GM21390 (cell line): Measurements from ENCODE around the gene EHD1.
A peak's percentile ranks its signal among the peaks of the same experiment; 100 is the strongest.
"Not testable (repeated sequence)": the region's sequence is repeated elsewhere in the genome, so short reads cannot be mapped to it uniquely, and the experiment has no call there.

Experiments
- ATAC-seq: cut with Tn5 transposase; IDR thresholded peaks from one replicate; pipeline ENCODE4 v1.9.1; 2021; ENCODE audit not compliant: unreplicated experiment

The EHD1 gene

DNA sequence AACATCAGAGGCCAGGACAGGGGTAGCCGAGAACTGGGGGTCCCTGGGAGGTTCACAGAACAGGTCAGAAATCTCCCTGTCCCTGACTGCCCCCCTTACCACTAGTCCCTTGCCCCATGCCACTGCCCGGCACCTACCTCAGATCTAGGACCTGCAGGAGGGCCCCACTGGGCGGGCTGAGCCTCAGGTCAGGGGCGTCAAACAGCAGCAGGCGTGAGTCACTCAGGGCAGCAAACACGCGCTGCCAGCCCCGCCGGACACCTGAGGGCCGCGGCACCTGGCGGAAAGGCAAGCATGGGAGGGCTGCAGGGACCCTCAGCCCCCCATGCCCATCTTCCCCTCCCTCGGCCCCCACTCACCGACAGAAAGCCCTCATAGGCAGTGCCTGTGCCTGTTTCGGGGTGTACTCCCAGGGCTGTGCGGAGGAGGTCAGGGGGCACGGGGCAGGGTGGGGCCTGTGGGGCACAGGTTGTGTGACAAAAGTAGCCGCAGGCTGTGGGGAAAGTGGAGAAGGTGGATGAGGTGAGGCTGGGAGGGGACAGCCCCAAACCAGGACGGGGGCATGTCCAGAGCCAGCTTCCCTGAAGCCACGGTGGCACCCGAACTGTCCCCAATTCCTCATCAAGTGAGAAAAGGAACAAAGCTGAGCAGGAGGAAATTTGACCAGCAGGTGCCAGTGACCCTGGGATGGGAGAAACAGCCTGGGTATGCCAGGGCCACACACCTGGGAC, 45.8 kb downstream of the EHD1 start:
- ATAC-seq: no peak

DNA sequence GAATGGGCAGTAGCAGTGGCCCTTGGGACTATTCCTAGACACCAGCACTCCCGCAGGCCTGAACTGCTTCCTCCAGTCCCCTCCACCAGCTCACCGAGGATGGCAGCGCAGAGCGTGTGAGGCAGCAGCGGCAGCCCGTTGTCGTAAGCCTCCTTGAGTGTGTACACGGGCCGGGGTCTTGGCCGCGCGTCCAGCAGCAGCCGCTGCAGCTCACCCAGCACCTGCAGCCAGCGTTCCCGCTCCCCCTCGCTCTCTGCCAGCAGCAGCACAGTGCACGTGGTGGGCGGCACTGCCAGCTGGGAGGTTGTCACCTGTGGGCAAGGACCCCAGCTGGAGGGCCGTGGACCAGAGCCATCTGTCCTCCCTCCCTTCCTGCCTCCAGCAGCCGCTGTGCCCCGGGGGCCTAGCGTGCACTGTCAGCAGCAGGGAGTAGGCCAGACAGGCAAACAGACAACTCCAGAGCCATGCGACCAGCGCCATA, 47.0 kb downstream of the EHD1 start:
- no peak for ATAC-seq

DNA sequence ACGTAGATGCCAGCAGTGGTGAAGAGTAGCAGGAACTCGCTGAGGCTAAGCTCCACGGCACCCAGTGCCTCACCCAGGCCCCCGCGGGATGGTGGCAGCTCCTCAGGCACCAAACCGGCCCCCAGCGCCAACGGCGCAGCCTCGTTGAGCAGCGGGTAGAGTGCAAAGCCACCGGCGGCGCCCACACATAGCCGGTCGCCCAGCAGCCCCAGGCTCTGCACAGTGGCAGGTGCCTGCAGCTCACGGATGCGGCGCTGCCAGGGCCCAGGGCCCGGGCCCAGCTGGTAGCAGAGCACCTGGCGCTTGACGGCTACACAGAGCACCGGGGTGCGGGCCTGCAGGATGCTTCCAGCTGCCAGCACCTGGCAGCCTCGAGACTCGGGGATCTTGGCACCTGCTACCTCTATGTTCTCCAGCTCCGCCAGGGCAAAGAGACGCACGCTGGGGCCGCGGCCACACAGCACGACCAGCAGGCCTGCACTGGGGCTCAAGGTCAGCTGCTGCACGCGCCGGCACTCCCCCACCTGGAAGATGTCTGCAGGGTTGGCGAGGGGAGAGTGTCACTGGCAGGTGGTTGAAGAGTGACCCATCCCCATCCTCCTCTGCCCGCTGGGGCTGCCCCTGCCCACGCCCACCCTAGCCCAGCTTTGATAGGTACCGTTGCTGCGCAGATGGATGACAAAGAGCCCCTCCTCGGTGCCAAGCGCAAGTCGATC, 48.7 kb downstream of the EHD1 start:
- no peak for ATAC-seq

DNA sequence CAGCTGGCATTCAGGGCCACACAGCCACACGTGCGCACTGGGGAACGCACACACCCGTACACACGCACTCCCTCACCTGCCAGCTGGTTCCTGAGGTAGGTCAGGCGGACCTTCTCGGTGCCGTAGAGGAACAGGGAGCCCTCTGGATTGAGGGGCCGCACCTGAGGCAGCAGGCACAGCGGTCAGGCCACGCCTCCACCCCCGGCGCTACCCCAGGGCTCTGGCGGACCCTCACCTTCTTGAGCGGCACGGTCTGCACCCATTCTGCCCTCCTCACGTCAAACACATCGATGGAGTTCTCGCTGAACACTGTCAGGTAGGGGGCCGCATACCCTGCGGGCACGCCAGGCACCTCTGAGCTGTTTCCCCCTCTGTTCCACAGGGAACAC, 51.0 kb downstream of the EHD1 start:
- ATAC-seq: no peak

DNA sequence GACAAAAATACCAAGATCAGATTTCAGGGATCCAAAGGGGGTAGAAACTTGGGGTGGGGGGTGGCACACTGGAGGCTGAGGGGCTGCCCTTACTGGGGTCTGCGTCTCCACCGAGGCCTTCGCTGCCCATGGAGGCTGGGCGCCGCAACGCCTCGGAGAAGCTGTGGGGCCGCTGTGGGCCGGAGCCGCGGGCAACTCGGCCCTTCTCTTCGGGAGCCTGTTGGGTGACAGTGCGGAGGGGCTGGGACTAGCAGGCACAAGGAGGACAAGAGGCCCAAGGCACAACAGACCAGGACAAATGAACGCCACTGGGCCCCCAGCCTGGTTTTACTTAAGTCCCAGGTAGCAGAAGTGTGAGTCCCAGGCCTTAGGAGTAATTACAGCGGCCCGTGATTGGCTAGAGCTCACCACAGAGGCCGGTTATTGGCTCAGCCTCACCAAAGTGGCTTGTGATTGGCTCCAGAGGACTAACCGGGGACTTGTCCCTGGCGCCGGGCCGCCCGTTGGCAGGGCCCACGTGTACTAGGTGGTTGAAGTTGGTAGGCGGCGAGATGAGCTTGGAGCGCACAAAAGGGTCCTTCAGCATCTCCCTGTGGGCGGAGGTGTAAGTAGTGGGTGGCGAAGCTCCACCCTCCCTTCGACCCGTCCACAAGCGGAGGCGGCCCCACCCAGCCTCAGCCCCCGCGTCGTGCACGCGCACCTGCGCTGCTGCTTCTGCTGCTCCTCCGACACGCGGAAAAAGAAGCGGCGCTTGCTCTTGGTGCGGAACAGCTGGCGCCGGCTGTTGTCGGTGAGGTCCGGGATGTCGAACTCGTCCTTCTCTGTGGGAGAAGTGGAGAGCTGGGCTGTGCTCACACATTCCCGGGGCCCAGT, 51.6 kb downstream of the EHD1 start:
- no peak for ATAC-seq

DNA sequence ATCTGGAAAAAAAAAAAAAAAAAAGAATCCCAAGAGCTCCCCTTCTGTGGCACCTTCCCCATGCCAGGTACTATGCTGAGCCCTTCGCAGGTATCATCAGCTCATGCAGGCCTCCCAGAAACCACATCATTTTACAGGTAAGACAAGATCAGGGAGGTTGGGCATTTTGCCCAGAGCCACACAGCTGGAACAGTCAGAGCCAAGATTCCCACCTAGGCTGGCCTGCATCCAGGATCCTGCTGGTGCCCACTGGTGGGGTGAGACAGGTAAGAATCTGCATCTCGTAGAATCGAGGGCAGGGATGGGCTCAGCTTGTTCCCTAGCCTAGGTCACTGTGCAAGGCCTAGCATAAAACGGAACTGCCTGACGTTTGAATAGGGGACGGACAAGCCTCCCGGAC, 52.4 kb downstream of the EHD1 start:
- no peak for ATAC-seq

DNA sequence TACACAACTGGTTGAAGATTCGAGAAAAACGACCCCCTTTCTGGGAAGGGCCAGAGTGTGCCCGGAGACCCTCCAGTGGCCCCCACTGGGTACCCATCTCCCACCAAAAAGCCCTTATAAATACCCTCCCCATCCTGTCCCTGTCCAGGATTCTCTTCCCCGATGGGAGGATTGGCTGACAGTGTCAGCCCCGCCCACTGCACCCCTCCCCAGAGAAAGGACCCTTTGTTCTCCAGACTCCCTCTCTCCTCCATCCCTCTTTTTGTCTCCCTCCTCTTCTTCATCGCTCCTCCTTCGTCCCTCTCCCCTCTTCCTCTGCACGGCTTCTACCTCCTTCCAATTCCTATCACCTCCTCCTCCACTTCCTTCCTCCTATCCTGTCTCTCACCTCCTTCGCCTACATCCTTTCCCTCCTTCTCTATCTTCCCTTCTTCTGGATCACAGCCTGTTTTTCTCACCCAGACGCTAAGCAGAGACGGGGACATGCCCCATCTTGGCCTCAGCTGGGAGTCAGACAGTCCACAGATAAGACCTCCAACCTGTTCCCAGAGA, 54.8 kb downstream of the EHD1 start:
- no peak for ATAC-seq

DNA sequence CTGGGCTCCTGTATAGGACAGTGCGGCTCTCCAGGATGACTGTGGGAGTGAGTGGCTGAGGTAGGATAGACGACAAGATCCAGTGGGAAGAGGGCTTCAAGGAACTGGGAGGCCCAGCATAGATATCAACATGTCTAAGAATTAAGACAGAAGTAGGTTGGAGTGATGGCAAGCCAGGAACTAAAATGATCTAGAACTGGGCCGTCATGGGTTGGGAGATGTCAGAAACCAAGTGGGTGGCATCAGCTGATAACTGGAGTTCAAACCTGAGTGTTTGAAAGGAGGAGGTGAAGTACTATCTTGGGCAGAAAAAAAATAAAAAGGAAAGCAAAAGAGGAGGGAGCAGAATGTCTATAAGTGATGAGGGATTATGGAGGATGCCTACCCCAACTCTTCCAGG, 60.9 kb downstream of the EHD1 start:
- ATAC-seq: no peak

DNA sequence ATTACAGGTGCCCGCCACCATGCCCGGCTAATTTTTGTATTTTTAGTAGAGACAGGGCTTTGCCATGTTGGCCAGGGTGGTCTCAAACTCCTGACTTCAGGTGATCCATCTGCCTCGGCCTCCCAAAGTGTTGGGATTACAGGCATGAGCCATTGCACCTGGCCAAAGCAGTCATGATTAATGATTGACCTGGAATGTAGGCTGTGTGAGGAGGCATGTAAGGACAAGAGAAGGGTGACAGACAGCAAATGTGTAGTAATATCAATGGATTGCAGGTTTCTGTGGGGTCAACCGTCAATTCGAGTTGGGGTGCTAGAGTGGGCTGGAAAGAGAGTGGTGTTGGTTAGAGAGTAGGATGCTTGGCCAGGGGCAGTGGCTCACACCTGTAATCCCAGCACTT, 63.0 kb downstream of the EHD1 start:
- ATAC-seq: not testable (repeated sequence)

DNA sequence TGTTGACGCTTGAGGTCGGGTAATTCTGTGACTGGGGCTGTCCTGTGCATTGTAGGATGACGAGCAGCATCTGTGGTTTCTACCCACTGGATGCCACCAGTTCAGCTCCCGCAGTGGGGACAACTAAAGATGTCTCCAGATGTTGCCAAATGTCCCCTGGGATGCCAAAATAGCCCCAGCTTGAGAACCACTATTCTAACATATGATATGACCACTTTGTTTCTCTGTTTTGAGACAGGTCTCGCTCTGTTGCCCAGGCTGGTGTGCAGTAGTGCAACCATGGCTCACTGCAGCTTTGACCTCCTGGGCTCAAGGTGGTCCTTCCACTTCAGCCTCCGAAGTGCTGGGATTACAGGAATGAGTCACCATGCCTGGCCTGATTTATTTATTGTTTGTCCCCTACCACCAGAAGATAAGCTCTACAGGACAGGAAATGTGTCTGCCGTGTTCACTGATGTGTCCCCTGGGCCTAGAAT, 63.7 kb downstream of the EHD1 start:
- peak; percentile 58 for ATAC-seq

DNA sequence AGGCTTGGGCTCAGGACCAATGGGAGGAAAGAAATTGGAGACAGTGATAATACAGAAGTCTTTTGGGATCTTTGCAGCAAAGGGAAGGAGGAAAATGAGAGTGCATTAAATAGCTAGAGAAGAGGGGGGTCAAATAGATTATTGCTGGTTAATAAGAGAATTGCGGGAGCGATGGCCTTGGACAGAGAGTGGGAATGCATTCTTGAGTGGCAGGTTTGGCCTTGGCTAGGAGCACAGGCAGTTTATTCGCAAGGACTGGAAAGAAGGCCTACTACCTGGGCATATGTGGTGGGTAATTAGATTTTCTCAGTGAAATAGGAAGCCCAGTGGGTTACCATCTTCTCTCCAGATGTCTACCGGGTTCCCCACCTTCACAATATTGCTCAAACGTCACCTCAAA, 64.6 kb downstream of the EHD1 start:
- no peak for ATAC-seq

DNA sequence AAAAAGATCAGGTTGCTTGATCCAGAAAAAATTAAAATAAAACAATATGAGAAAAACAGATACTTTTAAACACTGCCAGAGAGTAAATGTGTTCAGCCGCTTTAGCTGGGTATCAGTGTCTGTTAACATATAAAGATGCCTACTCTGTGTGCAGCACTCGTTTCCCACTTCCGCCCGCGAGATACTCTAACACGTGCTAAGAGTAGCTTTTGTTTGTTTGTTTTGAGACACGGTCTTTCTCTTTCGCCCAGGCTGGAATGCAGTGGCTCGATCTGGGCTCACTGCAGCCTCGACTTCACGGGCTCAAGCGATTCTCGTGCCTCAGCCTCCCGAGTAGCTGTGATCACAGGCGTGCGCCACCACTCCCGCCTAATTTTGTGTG, 67.5 kb downstream of the EHD1 start:
- no peak for ATAC-seq

DNA sequence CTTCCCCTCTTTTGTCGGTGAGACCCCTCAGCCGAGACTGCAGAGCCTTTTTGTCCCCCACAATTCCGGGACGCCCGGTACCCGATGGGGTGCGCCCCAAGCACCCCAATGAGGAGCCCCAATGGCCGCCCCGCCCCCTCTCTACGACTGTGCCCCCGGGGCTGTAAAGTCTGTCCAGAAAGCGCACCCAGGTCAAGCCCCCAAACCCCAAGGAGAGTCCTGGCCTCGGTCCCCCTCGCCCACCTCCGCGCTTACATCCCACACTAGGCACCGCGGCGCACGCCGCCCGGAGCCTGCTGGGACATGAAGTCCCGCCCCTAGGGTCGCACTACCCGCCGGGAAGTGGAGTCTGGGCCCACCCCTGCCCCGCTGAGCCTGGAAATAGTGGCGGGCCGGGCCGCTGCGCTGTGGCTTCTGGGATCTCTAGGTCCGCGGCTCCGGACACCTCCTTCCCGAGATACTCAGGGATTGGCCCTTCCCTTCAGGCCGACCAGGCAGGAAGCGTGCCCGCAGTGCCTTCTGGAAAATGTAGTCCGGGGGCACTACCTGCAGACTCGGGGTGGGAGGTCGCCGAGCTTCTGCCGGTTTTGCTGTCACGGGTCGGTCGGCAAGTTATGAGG, 68.0 kb downstream of the EHD1 start, which contains the start of gene MEN1:
Gene MEN1, minus strand, starts transcription at position 281 of the 620 bp plus-strand sequence. CDS start 442 bp downstream, outside the sequence.
- no peak for ATAC-seq

DNA sequence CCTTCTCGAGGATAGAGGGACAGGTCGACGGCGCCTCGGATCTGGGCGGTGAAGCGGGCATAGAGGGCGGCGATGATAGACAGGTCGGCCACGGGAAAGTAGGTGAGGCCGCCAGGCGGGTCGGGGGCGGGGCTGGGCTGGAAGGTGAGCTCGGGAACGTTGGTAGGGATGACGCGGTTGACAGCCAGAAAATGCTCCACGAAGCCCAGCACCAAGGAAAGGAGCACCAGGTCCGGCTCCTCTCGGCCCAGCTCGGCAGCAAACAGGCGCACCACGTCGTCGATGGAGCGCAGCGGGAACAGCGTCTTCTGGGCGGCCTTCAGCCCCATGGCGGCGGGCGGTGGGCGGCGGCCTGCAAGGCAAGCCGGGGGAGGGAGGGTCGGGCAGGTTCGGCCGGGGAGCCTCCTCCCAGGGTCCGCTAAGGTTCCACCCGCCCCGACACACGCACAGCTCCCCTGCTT, 68.6 kb downstream of the EHD1 start:
- ATAC-seq: no peak

DNA sequence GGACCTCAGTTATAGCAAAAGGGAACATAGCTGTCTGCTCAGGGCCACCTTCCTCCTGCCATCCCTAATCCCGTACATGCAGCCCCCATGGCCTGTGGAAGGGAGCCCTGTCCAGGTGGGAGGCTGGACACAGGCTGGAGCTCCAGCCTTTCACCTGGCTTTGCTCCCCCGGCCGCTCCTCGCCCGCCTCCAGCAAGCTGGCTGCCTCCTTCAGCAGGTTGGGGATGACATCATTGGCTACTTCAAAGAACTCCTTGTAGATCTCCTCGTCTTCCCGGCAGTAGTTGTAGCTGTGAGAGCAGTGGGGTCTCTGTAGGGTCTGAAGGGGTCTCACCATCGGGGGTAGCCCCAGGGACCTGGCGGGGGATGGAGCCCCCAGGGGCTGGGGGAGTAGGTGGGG, 72.9 kb downstream of the EHD1 start:
- ATAC-seq: no peak

DNA sequence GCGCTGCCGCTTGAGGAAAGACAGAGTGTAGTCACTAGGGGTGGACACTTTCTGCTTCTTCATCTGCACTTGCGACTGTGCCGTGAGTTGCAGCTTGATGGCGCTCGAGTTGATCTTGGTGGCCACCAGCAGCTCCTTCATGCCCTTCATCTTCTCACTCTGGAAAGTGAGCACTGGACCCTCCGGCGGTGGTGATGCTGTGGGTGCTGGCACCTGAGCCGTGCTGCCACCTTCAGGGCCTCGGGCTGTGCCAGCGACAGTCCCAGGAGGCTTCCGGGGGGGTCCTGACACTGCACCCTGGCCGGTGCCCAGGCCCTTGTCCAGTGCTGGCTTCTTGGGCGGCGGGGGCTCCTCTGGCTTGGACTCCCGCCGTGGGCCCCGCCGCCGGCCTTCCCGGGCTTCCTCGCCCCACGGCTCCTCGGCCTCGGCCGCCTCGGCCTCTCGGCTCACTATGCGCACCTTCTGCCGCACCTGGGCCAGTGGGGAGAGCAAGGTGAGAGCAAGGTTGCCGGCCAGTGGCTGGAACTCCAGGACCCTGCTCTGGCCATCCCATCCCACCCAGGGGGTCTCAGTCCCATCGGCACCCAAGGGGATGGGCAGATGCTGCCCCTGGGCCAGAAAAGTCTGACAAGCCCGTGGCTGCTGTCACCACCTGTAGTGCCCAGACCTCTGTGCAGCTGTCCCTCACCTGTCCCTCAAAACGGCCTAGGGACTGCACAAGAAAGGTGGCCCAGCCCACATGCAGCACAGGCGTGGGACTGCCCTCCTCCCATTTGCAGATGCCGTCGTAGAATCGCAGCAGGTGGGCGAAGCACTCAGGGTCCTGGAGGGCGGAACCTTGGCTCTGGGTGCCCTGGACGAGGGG, 73.8 kb downstream of the EHD1 start:
- no peak for ATAC-seq

DNA sequence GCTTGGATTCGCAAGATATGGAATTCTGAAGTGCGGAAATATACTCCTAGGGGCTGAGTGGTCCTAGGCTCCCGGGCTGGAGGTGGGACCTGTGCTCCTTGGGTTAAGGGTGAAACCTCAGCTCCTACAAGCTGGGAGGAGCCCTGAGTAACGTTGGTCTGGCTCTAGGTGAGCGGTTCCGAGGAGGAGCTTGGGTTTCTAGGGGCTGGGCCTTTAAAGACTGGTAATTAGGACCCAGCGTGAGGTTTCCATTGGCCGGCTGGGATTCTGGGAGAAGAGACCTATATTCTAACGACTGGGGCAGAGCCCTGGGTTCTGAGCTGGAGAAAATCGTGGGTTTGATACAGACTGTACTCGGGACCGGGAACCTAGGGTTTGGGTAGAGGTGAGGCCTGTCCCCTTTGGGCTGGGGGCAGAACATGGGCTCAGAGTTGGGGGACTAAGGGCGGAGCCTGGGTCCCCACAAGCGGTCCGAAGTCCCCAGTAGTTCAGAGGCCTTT, 74.5 kb downstream of the EHD1 start:
- no peak for ATAC-seq

DNA sequence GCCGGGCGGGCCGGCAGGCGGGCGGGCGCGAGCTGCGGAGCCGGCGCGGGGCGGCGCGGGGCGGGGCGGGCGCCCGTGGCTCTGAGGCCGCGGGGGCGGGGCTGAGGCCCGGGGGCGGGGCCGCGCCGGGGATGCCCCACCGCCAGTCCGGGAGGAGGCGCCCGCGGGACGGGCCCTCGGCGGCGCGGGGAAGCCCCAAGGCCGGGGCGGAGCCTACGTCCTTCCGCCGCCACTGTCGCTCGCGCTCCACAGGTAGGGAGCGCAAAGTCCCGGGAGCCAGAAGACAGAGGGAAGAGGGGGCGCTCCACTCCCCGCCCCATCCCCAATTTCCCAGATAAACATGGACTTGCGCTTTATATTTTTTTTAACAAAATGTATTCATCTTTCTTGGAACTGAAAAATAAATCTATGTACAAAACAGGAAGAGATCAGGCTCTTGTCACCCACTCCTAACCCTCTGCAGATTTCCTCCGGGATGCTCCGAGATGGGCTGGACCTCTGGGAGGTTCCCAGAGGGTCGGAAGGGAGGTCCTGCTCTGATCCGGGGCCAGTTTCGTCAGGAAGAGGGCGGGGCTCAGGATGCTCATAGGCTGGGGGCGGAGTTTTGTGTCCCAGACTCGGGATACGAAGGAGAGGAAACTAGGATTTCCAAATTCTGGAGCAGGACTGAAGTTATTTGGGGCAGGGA, 75.1 kb downstream of the EHD1 start, which contains the start of gene MAP4K2:
Gene MAP4K2, minus strand, starts transcription at position 57 of the 688 bp plus-strand sequence. CDS start 65 bp downstream, outside the sequence.
- peak; percentile 50 for ATAC-seq
